BJ (cell line): Measurements from ENCODE around the gene CCDC83. TPM values are rescaled to one million over a fixed set of nuclear protein-coding genes. Genes with fewer than 3 reads are reported as not detected.
A peak's percentile ranks its signal among the peaks of the same experiment; 100 is the strongest.

ENCODE experiments used
- CTCF ChIA-PET: fragments of 350-600 bp; formaldehyde crosslinking; extraction: SDS; loops from one replicate; lab custom pipeline; 2021; ENCODE audit warnings: antibody characterized with exemption, inconsistent platforms; lab: Yijun Ruan, JAX
- POLR2A ChIA-PET: fragments of 300-600 bp; sonication (Branson Sonifier 250); formaldehyde crosslinking; extraction: SDS; loops from one replicate; lab custom pipeline; 2021; ENCODE audit warnings: antibody characterized with exemption; lab: Charles Lee
- DNase-seq: peaks from one replicate; pipeline ENCODE4 v3.0.0-alpha.2; 2011; ENCODE audit warnings: low read depth
- H3K27me3 ChIP-seq: 2 replicates; pipeline ENCODE4 v1.6.0; 2011; ENCODE audit warnings: low read length; ENCODE audit not compliant: control insufficient read depth, insufficient read depth
- H3K36me3 ChIP-seq: 2 replicates; pipeline ENCODE4 v1.5.1; 2011; ENCODE audit warnings: low read length; ENCODE audit not compliant: control insufficient read depth, insufficient read depth
- H3K4me3 ChIP-seq: 2 replicates; pipeline ENCODE4 v1.5.1; 2011; ENCODE audit warnings: low read depth, mild to moderate bottlenecking, control low read depth, low read length
- polyA plus RNA-seq: library from polyadenylated mRNA; depleted of rRNA; stranded (reverse); fragments of >200 nt; gene quantifications from 2 replicates; pipeline ENCODE4 v1.2.3, GENCODE V29; 2011
- TF ChIP-seq, protein P1 (sequence below): IDR thresholded peaks from 2 replicates; pipeline ENCODE4 v1.5.1; 2011; ENCODE audit warnings: low read depth, mild to moderate bottlenecking, control low read depth, inconsistent platforms, low read length, moderate library complexity; ENCODE audit not compliant: insufficient read depth

CCDC83 gene
- polyA plus RNA-seq, 1 experiment = not detected

GRCh38 chr11:85809863-85810262 lies 45.3 kb upstream of the CCDC83 start:
- peak overlapping the region; percentile 55 for H3K4me3 ChIP-seq
- DNase-seq = no peak
- H3K27me3 ChIP-seq = no peaks in the 10 kb centered on the region
- ChIA-PET CTCF (interaction anchor here (1.0 to 1.7 kb wide), 6 partner anchors 13 to 115 kb away, joined by 3 to 4 read pairs (median 4); no protein-coding TSS in a partner anchor), POLR2A (no interaction called here)
- TF ChIP-seq, protein P1, sequence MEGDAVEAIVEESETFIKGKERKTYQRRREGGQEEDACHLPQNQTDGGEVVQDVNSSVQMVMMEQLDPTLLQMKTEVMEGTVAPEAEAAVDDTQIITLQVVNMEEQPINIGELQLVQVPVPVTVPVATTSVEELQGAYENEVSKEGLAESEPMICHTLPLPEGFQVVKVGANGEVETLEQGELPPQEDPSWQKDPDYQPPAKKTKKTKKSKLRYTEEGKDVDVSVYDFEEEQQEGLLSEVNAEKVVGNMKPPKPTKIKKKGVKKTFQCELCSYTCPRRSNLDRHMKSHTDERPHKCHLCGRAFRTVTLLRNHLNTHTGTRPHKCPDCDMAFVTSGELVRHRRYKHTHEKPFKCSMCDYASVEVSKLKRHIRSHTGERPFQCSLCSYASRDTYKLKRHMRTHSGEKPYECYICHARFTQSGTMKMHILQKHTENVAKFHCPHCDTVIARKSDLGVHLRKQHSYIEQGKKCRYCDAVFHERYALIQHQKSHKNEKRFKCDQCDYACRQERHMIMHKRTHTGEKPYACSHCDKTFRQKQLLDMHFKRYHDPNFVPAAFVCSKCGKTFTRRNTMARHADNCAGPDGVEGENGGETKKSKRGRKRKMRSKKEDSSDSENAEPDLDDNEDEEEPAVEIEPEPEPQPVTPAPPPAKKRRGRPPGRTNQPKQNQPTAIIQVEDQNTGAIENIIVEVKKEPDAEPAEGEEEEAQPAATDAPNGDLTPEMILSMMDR = peak; percentile 43
- no peaks in the 10 kb centered on the region for H3K36me3 ChIP-seq

DNA sequence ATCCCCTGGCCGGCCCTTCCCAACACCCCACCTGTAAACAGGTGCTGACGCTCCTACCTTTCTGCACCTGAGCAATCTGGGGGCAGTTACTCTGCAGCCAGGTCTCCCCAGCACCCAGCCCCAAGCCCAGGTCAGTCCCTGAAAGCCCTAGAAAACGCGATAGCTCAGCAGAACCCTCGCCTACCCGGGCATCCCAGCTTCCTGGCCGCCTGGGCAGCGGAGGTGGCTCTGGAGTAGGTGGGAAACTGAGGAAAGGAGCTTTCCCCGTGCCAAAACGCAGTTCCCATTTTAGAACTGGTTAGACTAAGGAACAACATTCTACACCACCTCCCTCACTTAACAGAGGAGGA lies 44.7 kb upstream of the CCDC83 start:
- H3K4me3 ChIP-seq = peak overlapping the region; percentile 55
- TF ChIP-seq, protein P1 = no peak
- ChIA-PET POLR2A (no interaction called here), CTCF (interaction anchor here (0.7 to 1.7 kb wide), 5 partner anchors 14 to 99 kb away, joined by 3 to 4 read pairs (median 3); no protein-coding TSS in a partner anchor)
- no peaks in the 10 kb centered on the region for H3K36me3 ChIP-seq
- no peak for DNase-seq
- H3K27me3 ChIP-seq = no peaks in the 10 kb centered on the region

DNA sequence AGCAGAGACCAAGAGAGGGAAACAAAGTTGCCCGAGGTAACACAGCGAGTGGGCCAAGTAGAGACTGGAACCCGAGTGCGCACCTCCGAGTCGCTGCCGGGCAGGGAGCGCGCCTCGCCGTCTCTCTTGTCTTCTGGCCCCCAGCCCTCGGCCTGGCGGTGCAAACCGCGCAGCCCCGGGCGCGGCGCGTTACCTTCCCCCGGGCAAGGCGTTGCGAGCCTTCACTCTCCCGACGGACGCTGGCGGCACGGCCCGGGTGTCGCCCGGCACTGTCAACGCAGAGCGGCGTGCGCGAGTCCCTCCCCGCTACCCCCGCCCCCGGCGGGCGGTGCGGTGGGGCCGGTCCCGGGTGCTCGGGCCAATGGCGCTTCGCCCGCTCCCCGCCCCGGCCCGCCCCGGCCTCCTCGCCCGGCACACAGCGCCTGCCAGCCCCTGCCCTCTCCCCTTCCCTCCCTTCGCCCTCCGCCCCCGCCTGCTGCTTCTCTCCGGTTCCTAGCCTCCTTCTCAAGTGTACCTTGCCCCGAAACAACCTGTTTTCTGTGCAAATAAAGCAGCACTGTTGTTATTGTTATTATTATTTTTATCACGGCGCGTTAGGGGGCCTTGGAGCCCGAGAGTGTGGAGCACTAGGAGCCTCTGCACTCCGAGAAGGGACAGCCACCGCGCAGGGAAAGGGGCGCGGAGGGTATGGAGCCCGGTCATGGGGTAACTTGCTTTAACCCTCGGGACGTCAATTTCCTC lies 44.1 kb upstream of the CCDC83 start, which contains the start of gene SYTL2:
Gene SYTL2, minus strand, starts transcription at position 271 of the 741 bp plus-strand sequence. CDS start 53,416 bp downstream, outside the sequence.
- ChIA-PET CTCF (interaction anchor here (0.7 kb wide), 1 partner anchor 100 kb away, joined by 3 read pairs; no protein-coding TSS in a partner anchor), POLR2A (no interaction called here)
- peak within 1 kb of the TSS; percentile 55 for H3K4me3 ChIP-seq
- H3K27me3 ChIP-seq = no peaks in the 10 kb centered on the region
- TF ChIP-seq, protein P1 = no peak
- no peaks in the 10 kb centered on the region for H3K36me3 ChIP-seq
- DNase-seq = no peak

GRCh38 chr11:85811624-85812023 lies 43.6 kb upstream of the CCDC83 start:
- Histone ChIP-seq H3K27me3 (no peaks in the 10 kb centered on the region), H3K4me3 (peak overlapping the region; percentile 55; the same call in 1 of the 2 replicates), H3K36me3 (no peaks in the 10 kb centered on the region)
- TF ChIP-seq, protein P1 = no peak
- POLR2A ChIA-PET = no interaction called here
- DNase-seq = no peak
- CTCF ChIA-PET = no interaction called here

DNA sequence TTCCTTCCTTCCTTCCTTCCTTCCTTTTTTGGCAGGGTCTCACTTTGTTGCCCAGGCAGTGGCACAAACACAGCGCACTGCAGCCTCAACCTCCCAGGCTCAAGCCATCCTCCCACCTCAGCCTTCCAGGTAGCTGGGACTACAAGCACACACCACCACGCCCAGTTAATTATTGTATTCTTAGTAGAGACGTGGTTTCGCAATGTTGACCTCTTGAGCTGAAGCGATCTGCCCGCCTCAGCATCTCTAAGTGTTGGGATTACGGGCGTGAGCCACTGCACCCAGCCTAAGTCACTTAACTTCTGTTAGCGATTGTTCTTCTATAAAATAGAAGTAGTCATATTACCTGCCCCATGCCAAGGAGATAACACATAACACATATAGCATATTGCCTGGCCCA lies 41.5 kb upstream of the CCDC83 start:
- CTCF ChIA-PET = interaction anchor here (1.3 to 3.1 kb wide), 3 partner anchors 13 to 95 kb away, joined by 3 to 26 read pairs (median 4); no protein-coding TSS in a partner anchor
- Histone ChIP-seq H3K4me3 (no peak overlapping the region), H3K36me3 (no peaks in the 10 kb centered on the region), H3K27me3 (no peaks in the 10 kb centered on the region)
- TF ChIP-seq, protein P1 = no peak
- no peak for DNase-seq
- POLR2A ChIA-PET = no interaction called here
